AG04449 (cell line): ENCODE data around the gene SLC20A1.
"Not testable (repeated sequence)": the region's sequence is repeated elsewhere in the genome, so short reads cannot be mapped to it uniquely, and the experiment has no call there.

Experiments
- CTCF ChIA-PET: fragments of 350-600 bp; formaldehyde crosslinking; extraction: SDS; loops from one replicate; lab custom pipeline; 2021; ENCODE audit warnings: antibody characterized with exemption; lab: Yijun Ruan, JAX
- POLR2A ChIA-PET: fragments of 400-600, 350-600 bp; formaldehyde crosslinking; extraction: SDS; loops from one replicate; lab custom pipeline; 2020; ENCODE audit warnings: antibody characterized with exemption, inconsistent platforms; lab: Yijun Ruan, JAX
- DNase-seq: peaks from one replicate; pipeline ENCODE4 v3.0.0-alpha.2; 2010; ENCODE audit warnings: low read depth, low spot score
- H3K4me3 ChIP-seq: 2 replicates; pipeline ENCODE4 v1.5.1; 2011; ENCODE audit warnings: low read depth, mild to moderate bottlenecking, control low read depth, low read length
- TF ChIP-seq, protein P1 (sequence below): IDR thresholded peaks from one replicate; pipeline ENCODE4 v1.5.1; 2011; ENCODE audit warnings: mild to moderate bottlenecking, moderate library complexity, low read length, control low read depth, inconsistent platforms; ENCODE audit not compliant: insufficient read depth; ENCODE audit errors: missing control alignments

SLC20A1 gene

DNA sequence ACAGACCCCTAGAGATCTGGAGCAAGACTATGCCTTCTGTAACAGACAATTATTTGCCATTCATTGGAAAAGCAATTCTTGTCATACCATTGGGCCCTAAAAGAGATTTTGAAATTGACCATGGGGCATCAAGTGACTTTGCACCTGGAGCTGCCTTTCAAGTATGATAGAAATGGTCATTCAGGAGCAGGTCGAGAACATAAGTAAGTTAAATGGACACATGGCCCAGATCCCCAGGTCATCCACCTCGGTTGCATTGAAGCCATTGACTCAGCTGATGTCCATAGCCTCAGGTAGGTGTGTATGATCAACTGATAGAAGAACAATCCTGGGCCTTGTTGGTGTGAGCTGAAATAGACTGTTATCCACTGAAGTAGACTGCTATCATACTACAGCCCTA, 42.0 kb upstream of the SLC20A1 start:
- no peak for DNase-seq
- ChIA-PET CTCF (interaction anchor here (0.8 to 18.8 kb wide), 7 partner anchors 15 to 145 kb away, joined by 3 to 410 read pairs (median 5); partner anchors contain the start of genes CHCHD5 and NT5DC4), POLR2A (no interaction called here)
- TF ChIP-seq, protein P1, sequence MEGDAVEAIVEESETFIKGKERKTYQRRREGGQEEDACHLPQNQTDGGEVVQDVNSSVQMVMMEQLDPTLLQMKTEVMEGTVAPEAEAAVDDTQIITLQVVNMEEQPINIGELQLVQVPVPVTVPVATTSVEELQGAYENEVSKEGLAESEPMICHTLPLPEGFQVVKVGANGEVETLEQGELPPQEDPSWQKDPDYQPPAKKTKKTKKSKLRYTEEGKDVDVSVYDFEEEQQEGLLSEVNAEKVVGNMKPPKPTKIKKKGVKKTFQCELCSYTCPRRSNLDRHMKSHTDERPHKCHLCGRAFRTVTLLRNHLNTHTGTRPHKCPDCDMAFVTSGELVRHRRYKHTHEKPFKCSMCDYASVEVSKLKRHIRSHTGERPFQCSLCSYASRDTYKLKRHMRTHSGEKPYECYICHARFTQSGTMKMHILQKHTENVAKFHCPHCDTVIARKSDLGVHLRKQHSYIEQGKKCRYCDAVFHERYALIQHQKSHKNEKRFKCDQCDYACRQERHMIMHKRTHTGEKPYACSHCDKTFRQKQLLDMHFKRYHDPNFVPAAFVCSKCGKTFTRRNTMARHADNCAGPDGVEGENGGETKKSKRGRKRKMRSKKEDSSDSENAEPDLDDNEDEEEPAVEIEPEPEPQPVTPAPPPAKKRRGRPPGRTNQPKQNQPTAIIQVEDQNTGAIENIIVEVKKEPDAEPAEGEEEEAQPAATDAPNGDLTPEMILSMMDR = no peak
- H3K4me3 ChIP-seq = no peak overlapping the region

DNA sequence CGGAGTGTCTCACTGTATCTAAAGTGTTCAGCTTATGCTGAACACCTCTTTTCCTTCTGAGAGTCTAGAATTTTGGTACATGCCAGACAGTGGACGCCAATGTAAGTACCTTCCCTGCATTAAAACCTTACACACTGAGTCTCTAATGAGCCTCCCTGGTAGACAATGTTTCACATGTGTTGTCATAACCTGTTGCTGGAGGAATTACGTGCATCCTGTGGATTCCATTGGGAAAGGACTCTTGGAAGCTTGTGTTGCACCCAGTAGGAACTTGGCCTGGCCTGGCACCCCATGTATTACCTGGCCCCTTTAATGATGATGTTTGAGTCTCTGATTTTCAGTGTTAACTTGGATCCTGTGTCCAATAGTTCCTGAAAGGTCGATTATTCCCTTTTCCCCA, 40.8 kb upstream of the SLC20A1 start:
- ChIA-PET POLR2A (no interaction called here), CTCF (interaction anchor here (0.8 to 18.8 kb wide), 7 partner anchors 14 to 122 kb away, joined by 3 to 410 read pairs (median 5); partner anchors contain the start of genes CHCHD5 and NT5DC4)
- TF ChIP-seq, protein P1 = no peak
- H3K4me3 ChIP-seq = no peak overlapping the region
- DNase-seq = no peak

DNA sequence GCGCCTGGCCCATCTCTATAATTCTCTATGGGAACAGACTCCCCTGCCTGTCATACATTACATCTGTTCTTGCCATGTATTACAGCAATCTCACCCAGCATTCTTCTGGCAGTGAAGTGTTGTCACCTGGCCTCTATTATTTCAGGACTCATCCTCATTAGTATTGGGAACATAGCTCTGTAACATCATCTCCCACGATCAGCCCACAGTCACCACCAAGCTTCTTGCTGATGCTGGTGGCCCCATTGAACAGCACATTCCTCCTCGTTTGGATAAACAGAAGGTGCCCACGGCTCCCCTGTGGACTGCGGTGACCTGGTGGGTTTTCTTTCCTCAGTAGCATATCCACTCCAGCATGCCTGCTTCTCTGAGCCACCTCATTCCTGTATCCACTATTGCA, 39.8 kb upstream of the SLC20A1 start:
- no peak overlapping the region for H3K4me3 ChIP-seq
- TF ChIP-seq, protein P1 = no peak
- ChIA-PET POLR2A (no interaction called here), CTCF (interaction anchor here (1.2 to 18.8 kb wide), 4 partner anchors 20 to 123 kb away, joined by 3 to 410 read pairs (median 61); partner anchors contain the start of genes CHCHD5 and NT5DC4)
- DNase-seq = no peak

DNA sequence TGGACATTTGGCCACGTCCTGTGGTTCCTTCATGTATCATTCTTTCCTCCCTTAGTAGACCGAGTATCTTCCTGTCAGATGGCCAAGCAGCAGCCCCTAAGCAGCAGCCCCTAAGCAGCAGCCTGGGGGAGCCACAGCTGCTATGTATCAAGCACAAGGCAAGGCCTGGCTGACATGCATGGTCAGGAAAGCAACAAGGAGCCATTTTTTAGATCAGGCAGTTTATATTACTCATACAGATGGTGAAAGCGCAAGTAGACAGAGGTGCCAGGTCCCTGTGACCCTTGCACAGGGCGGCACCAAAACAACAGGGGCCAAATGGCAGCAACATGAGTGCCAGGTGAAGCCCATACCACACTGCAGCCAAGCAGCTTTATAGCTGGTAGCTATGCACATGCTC, 39.2 kb upstream of the SLC20A1 start:
- no peak overlapping the region for H3K4me3 ChIP-seq
- ChIA-PET CTCF (interaction anchor here (1.2 to 18.8 kb wide), 3 partner anchors 21 to 124 kb away, joined by 3 to 410 read pairs (median 116); partner anchors contain the start of genes CHCHD5 and NT5DC4), POLR2A (interaction anchor here (0.6 to 1.2 kb wide), 2 partner anchors 39 to 52 kb away, joined by 3 to 4 read pairs; partner anchors contain the start of gene SLC20A1)
- no peak for DNase-seq
- TF ChIP-seq, protein P1 = no peak

DNA sequence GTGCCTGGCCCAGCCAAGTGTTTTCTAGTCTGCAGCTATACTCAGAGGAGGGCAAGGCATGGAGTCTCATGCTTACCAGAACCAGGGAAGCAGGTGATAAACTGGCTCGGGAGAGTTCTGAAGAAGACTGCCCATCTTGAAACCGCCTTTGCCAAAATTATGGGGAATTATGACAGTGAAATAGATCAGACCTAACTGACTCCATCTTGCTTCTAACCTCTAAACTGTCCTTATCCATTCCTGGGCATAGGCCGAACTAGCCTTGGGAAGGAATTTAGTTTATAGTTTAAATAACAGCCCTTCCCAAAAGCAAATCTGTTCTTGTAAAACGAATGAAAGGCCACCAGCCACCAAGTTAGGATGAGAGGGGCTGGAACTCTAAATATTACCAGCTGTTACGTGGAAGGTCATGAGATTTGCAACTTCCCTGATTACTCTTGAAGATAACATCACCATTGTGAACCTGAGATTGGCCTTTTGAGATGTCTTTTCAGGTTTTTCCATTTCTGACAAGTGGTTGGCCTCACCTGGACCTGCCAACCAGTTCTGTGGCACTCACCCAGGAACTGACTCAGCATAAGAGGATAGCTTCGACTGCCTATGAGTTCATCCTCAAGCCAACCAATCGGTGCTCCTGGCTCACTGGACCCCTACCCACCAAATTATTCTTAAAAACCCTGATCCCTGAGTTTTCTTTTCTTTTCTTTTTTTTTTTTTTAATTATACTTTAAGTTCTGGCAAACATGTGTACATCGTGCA, 37.9 kb upstream of the SLC20A1 start:
- ChIA-PET CTCF (interaction anchor here (0.8 to 18.8 kb wide), 3 partner anchors 8 to 119 kb away, joined by 3 to 410 read pairs (median 116); partner anchors contain the start of genes CHCHD5 and NT5DC4), POLR2A (no interaction called here)
- DNase-seq = no peak
- TF ChIP-seq, protein P1 = no peak
- no peak overlapping the region for H3K4me3 ChIP-seq

DNA sequence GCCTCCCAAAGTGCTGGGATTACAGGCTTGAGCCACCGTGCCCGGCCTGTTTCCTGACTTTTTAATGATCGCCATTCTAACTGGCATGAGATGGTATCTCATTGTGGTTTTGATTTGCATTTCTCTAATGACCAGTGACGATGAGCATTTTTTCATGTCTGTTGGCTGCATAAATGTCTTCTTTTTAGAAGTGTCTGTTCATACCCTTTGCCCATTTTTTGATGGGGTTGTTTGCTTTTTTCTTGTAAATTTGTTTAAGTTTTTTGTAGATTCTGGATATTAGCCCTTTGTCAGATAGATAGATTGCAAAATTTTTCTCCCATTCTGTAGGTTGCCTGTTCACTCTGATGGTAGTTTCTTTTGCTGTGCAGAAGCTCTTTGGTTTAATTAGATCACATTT, 36.4 kb upstream of the SLC20A1 start:
- H3K4me3 ChIP-seq, POLR2A ChIA-PET, DNase-seq: not testable (repeated sequence)
- CTCF ChIA-PET = interaction anchor here (1.8 to 18.8 kb wide), 3 partner anchors 9 to 140 kb away, joined by 4 to 410 read pairs (median 12); partner anchors contain the start of gene NT5DC4

DNA sequence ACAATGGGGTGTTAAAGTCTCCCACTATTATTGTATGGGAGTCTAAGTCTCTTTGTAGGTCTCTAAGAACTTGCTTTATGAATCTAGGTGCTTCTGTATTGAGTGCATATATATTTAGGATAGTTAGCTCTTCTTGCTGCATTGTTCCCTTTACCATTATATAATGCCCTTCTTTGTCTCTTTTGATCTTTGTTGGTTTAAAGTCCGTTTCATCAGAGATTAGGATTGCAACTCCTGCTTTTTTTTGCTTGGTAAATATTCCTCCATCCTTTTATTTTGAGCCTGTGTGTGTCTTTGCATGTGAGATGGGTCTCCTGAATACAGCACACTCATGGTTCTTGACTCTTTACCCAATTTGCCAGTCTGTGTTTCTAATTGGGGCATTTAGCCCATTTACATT, 33.5 kb upstream of the SLC20A1 start:
- POLR2A ChIA-PET, H3K4me3 ChIP-seq, DNase-seq: not testable (repeated sequence)
- CTCF ChIA-PET = interaction anchor here (1.6 to 4.4 kb wide), 2 partner anchors 12 to 329 kb away, joined by 4 to 21 read pairs; no protein-coding TSS in a partner anchor
